HUES6 (cell line): ENCODE results near the gene ZAP70.
"Not testable (repeated sequence)": the region's sequence is repeated elsewhere in the genome, so short reads cannot be mapped to it uniquely, and the experiment has no call there.

ENCODE experiments used
- H3K27ac ChIP-seq: 2 replicates; pipeline ENCODE4 v1.7.0; 2013; ENCODE audit warnings: low read depth, mild to moderate bottlenecking, low read length, inconsistent platforms
- H3K27me3 ChIP-seq: 2 replicates; pipeline ENCODE4 v1.6.1; 2013; ENCODE audit warnings: low read length; ENCODE audit not compliant: control insufficient read depth, insufficient read depth
- H3K36me3 ChIP-seq: 2 replicates; pipeline ENCODE4 v1.6.1; 2013; ENCODE audit warnings: low read length; ENCODE audit not compliant: control insufficient read depth, insufficient read depth
- H3K4me1 ChIP-seq: 2 replicates; pipeline ENCODE4 v1.6.1; 2013; ENCODE audit warnings: low read length; ENCODE audit not compliant: control insufficient read depth, insufficient read depth
- H3K4me3 ChIP-seq: 2 replicates; pipeline ENCODE4 v1.5.1; 2013; ENCODE audit warnings: low read depth, low read length
- H3K9ac ChIP-seq: one replicate; pipeline ENCODE4 v1.6.1; 2013; ENCODE audit warnings: mild to moderate bottlenecking, low read length
- H3K9me3 ChIP-seq: 2 replicates; pipeline ENCODE4 v1.6.1; 2013; ENCODE audit warnings: low read depth, low read length; ENCODE audit not compliant: control insufficient read depth, insufficient read depth

The ZAP70 gene

GRCh38 chr2:97708048-97708380, 5.4 kb upstream of the ZAP70 start:
- H3K4me3 ChIP-seq: no peak overlapping the region
- no peaks in the 10 kb centered on the region for H3K27me3 ChIP-seq
- H3K36me3 ChIP-seq: no peaks in the 10 kb centered on the region
- peaks cover 17% of the 10 kb centered on the region; the same call in 1 of the 2 replicates for H3K4me1 ChIP-seq
- no peak overlapping the region for H3K9ac ChIP-seq
- H3K27ac ChIP-seq: no peak overlapping the region
- no peaks in the 10 kb centered on the region for H3K9me3 ChIP-seq

- no peaks in the 10 kb centered on the region for H3K27me3 ChIP-seq
- H3K4me1 ChIP-seq: peaks cover 22% of the 10 kb centered on the region; the same call in 1 of the 2 replicates
- H3K27ac ChIP-seq: no peak overlapping the region
- H3K9ac ChIP-seq: no peak overlapping the region
- H3K36me3 ChIP-seq: no peaks in the 10 kb centered on the region
- no peaks in the 10 kb centered on the region for H3K9me3 ChIP-seq
- no peak overlapping the region for H3K4me3 ChIP-seq
These were observed 4.8 kb upstream of the ZAP70 start for GRCh38 chr2:97708608-97709007.

- Histone ChIP-seq H3K27me3 (no peaks in the 10 kb centered on the region), H3K27ac (peak overlapping the region; percentile 54; the same call in 1 of the 2 replicates), H3K4me1 (peaks cover 26% of the 10 kb centered on the region; the same call in 1 of the 2 replicates), H3K9me3 (no peaks in the 10 kb centered on the region), H3K9ac (peak overlapping the region; percentile 28), H3K36me3 (no peaks in the 10 kb centered on the region), H3K4me3 (no peak overlapping the region)
These were observed 2.0 kb upstream of the ZAP70 start for GRCh38 chr2:97711394-97711711.

- peak overlapping the region; percentile 44; the same call in 1 of the 2 replicates for H3K27ac ChIP-seq
- peaks cover 26% of the 10 kb centered on the region; the same call in 1 of the 2 replicates for H3K4me1 ChIP-seq
- H3K4me3 ChIP-seq, H3K27me3 ChIP-seq, H3K9me3 ChIP-seq, H3K36me3 ChIP-seq: not testable (repeated sequence)
- peak overlapping the region; percentile 69 for H3K9ac ChIP-seq
These were observed 1.2 kb upstream of the ZAP70 start for GRCh38 chr2:97712175-97712574.

- Histone ChIP-seq H3K9ac (peak overlapping the region; percentile 69), H3K36me3 (no peaks in the 10 kb centered on the region), H3K4me3 (no peak overlapping the region), H3K9me3 (no peaks in the 10 kb centered on the region), H3K4me1 (peaks cover 26% of the 10 kb centered on the region; the same call in 1 of the 2 replicates), H3K27ac (peak overlapping the region; percentile 44; the same call in 1 of the 2 replicates), H3K27me3 (no peaks in the 10 kb centered on the region)
These were observed 582 bp upstream of the ZAP70 start for GRCh38 chr2:97712693-97713295.

- Histone ChIP-seq H3K4me3 (no peak overlapping the region; the same call in 1 of the 2 replicates), H3K9ac (peak overlapping the region; percentile 69), H3K9me3 (no peaks in the 10 kb centered on the region), H3K4me1 (peaks cover 26% of the 10 kb centered on the region; the same call in 1 of the 2 replicates), H3K27ac (no peak overlapping the region), H3K36me3 (no peaks in the 10 kb centered on the region), H3K27me3 (no peaks in the 10 kb centered on the region)
These were observed 941 bp downstream of the ZAP70 start for GRCh38 chr2:97714084-97714949.

- Histone ChIP-seq H3K9me3 (no peaks in the 10 kb centered on the region), H3K4me1 (peaks cover 30% of the 10 kb centered on the region; the same call in 1 of the 2 replicates), H3K36me3 (no peaks in the 10 kb centered on the region), H3K4me3 (no peak overlapping the region; the same call in 1 of the 2 replicates), H3K27ac (no peak overlapping the region), H3K27me3 (no peaks in the 10 kb centered on the region), H3K9ac (peak overlapping the region; percentile 69)
These were observed 1.7 kb downstream of the ZAP70 start for GRCh38 chr2:97714950-97715652.

- no peak overlapping the region for H3K27ac ChIP-seq
- no peaks in the 10 kb centered on the region for H3K36me3 ChIP-seq
- peaks cover 33% of the 10 kb centered on the region for H3K4me1 ChIP-seq
- peak overlapping the region; percentile 69 for H3K9ac ChIP-seq
- H3K9me3 ChIP-seq: no peaks in the 10 kb centered on the region
- H3K27me3 ChIP-seq: no peaks in the 10 kb centered on the region
- H3K4me3 ChIP-seq: no peak overlapping the region
These were observed 2.7 kb downstream of the ZAP70 start for GRCh38 chr2:97715951-97716694.

- Histone ChIP-seq H3K27me3 (no peaks in the 10 kb centered on the region), H3K36me3 (no peaks in the 10 kb centered on the region), H3K4me1 (peaks cover 30% of the 10 kb centered on the region), H3K4me3 (no peak overlapping the region), H3K9ac (no peak overlapping the region), H3K9me3 (no peaks in the 10 kb centered on the region), H3K27ac (no peak overlapping the region)
These were observed 3.6 kb downstream of the ZAP70 start for GRCh38 chr2:97716695-97717612.

- H3K36me3 ChIP-seq: no peaks in the 10 kb centered on the region
- H3K9me3 ChIP-seq: no peaks in the 10 kb centered on the region
- peaks cover 26% of the 10 kb centered on the region for H3K4me1 ChIP-seq
- H3K4me3 ChIP-seq: no peak overlapping the region
- H3K27me3 ChIP-seq: no peaks in the 10 kb centered on the region
- H3K9ac ChIP-seq: no peak overlapping the region
- H3K27ac ChIP-seq: no peak overlapping the region
These were observed 4.2 kb downstream of the ZAP70 start for GRCh38 chr2:97717613-97717995.
